K562 (cell line): ENCODE data around the gene OVOL1. TPM values are rescaled to one million over a fixed set of nuclear protein-coding genes. Genes with fewer than 3 reads are reported as not detected.

Experiments
- BCL6 ChIP-seq: fragments of 250-450 bp; sonication (Bioruptor Pico); IDR thresholded peaks from 2 replicates; pipeline ENCODE4 v1.4.0; 2020
- CSDE1 ChIP-seq, 2 experiments: fragments of 450-650 bp; IDR thresholded peaks; 2 replicates each; pipeline ENCODE4 v1.6.1; 2016; ENCODE audit warnings: mild to moderate bottlenecking in 1 of 2
- FOXM1 ChIP-seq, 2 experiments: fragments of 450-650 bp in 1 of 2; sonication (generic) in 1 of 2; formaldehyde crosslinking in 1 of 2; IDR thresholded peaks; 2 replicates each; pipeline versions ENCODE4 v1.6.1 to v1.9.0; 2017 to 2022; ENCODE audit warnings: low read depth in 2 of 2, mild to moderate bottlenecking in 2 of 2, missing genetic modification reagents in 1 of 2, moderate library complexity in 1 of 2
- GATAD2A ChIP-seq: fragments of 450-650 bp; IDR thresholded peaks from 2 replicates; pipeline ENCODE4 v1.6.1; 2017
- KAT8 ChIP-seq: fragments of 450-650 bp; IDR thresholded peaks from 2 replicates; pipeline ENCODE4 v1.6.1; 2016; ENCODE audit warnings: low read depth, mild to moderate bottlenecking
- MTA3 ChIP-seq: fragments of 450-650 bp; formaldehyde crosslinking; IDR thresholded peaks from 2 replicates; pipeline ENCODE4 v1.6.1; 2017; ENCODE audit warnings: mild to moderate bottlenecking, borderline replicate concordance
- NFYB ChIP-seq: IDR thresholded peaks from 2 replicates; pipeline ENCODE4 v1.6.1; 2011; ENCODE audit warnings: mild to moderate bottlenecking, moderate library complexity; ENCODE audit not compliant: insufficient read length; ENCODE audit errors: extremely low read depth
- POLR2A ChIP-seq: fragments of 450-650 bp; conservative IDR thresholded peaks from 2 replicates; pipeline ENCODE4 v1.6.1; 2016
- ZNF436 ChIP-seq: fragments of 250-450, 450-650 bp; sonication (Bioruptor Pico); formaldehyde crosslinking; IDR thresholded peaks from 2 replicates; pipeline ENCODE4 v1.7.0; 2020; ENCODE audit warnings: mild to moderate bottlenecking
- polyA plus RNA-seq, 8 experiments: library from polyadenylated mRNA; depleted of rRNA in 4 of 8; stranded (reverse) in 5 of 8; unstranded in 3 of 8; fragments of >200 nt; fragmentation: Nextera tagmentation in 2 of 8; fragmentation: Illumina TruSeq in 1 of 8; extraction: Ambion mirVana in 2 of 8; extraction: Trizol in 1 of 8; gene quantifications; 2 replicates each; pipeline versions ENCODE4 v1.2.1 to v1.2.3, GENCODE V29; 2011 to 2014; ENCODE audit warnings: inconsistent platforms in 1 of 8, missing spikeins in 1 of 8
- total RNA-seq, 7 experiments: library from RNA; depleted of rRNA in 6 of 7; stranded (reverse); fragments of >200 nt in 6 of 7; fragmentation: Illumina TruSeq in 2 of 7; extraction: Trizol in 2 of 7; gene quantifications; 2 replicates each; pipeline versions ENCODE4 v1.2.1 to v1.2.3, GENCODE V29; 2011 to 2021; ENCODE audit warnings: low replicate concordance in 1 of 7
- TF ChIP-seq, protein P1 (sequence below): sonication (generic); formaldehyde crosslinking; IDR thresholded peaks from 2 replicates; pipeline ENCODE4 v1.8.0; 2023; ENCODE audit warnings: mild to moderate bottlenecking, missing genetic modification reagents

Gene OVOL1
- total and polyA plus RNA-seq, 9 of the 15 experiments (the other 6 are each of a cell fraction or from before 2014, with no cell fraction given): 0.09 TPM; not detected in 8

DNA sequence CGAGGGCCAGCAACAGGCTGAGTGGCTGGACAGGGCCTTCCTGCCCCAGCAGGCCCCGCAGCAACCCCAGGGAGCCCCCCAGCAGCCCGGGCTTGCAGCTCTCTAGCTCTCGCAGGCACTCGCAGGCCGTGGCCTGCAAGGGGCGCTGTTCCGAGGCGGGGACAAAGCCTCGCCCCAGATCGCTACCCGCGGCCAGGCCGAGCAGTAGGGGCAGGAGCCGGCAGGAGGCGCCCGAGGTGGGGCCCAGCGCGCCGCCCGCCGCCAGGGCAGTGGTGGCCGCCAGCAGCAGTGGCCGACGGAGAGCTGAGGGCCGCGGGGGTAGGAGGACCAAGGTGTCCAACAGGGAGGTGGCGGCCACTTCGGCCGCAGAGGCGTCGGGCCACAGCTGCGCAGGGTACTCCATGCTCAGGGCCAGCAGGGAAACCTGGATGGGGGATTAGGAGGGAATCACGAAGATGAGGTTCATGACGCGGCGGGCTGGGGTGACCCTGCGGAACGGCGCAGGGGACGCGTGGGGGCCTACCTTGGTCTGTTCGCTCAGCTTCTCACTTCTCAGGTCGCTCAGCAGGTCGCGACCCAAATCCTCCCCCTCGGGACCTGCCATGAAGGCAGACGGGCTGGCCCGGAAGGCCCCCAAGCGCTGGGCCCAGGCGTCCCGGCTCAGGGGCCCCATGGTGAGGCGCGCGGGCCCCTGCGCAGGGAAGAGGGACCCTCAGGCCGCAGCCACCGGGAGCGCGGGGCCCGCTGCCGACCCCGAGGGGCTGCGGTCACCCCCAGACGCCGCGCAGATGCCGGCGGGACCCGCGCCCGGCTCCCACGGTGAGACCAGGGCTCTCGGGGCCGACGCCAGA lies 6.7 kb upstream of the OVOL1 start (continued):
- TF ChIP-seq, protein P1, sequence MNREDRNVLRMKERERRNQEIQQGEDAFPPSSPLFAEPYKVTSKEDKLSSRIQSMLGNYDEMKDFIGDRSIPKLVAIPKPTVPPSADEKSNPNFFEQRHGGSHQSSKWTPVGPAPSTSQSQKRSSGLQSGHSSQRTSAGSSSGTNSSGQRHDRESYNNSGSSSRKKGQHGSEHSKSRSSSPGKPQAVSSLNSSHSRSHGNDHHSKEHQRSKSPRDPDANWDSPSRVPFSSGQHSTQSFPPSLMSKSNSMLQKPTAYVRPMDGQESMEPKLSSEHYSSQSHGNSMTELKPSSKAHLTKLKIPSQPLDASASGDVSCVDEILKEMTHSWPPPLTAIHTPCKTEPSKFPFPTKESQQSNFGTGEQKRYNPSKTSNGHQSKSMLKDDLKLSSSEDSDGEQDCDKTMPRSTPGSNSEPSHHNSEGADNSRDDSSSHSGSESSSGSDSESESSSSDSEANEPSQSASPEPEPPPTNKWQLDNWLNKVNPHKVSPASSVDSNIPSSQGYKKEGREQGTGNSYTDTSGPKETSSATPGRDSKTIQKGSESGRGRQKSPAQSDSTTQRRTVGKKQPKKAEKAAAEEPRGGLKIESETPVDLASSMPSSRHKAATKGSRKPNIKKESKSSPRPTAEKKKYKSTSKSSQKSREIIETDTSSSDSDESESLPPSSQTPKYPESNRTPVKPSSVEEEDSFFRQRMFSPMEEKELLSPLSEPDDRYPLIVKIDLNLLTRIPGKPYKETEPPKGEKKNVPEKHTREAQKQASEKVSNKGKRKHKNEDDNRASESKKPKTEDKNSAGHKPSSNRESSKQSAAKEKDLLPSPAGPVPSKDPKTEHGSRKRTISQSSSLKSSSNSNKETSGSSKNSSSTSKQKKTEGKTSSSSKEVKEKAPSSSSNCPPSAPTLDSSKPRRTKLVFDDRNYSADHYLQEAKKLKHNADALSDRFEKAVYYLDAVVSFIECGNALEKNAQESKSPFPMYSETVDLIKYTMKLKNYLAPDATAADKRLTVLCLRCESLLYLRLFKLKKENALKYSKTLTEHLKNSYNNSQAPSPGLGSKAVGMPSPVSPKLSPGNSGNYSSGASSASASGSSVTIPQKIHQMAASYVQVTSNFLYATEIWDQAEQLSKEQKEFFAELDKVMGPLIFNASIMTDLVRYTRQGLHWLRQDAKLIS (CRISPR knock-in tag): peak; percentile 78
- TF ChIP-seq CSDE1 (IDR thresholded peaks at IDR 0.05) (no peak; a peak in 1 of 4 replicates), NFYB (no peak), BCL6 (no peak), MTA3 (peak; percentile 80), KAT8 (no peak), POLR2A (peak; percentile 85), FOXM1 (IDR thresholded peaks at IDR 0.05; ENCODE audit: low read depth) (no peak), FOXM1 (CRISPR knock-in tag; IDR thresholded peaks at IDR 0.05; ENCODE audit: low read depth) (peak; percentile 42; the same call in 1 of the 2 replicates), GATAD2A (no peak), ZNF436 (CRISPR knock-in tag) (no peak)
- TF ChIP-seq, all 486 proteins: peak for 155
